CD4-positive, alpha-beta T cell (primary cell): Measurements from ENCODE around the gene PIK3C2B. TPM values are rescaled to one million over a fixed set of nuclear protein-coding genes. Genes with fewer than 3 reads are reported as not detected.

Source experiments
- ATAC-seq: fragments of 200-7000 bp; cut with Tn5 transposase; one replicate; pipeline ENCODE4 v1.10.0; 2022; ENCODE audit warnings: mild to moderate bottlenecking; ENCODE audit not compliant: poor library complexity
- CTCF ChIA-PET: fragments of 350-600 bp; sonication (Branson Sonifier 250); formaldehyde crosslinking; loops from one replicate; lab custom pipeline; 2021; ENCODE audit warnings: antibody characterized with exemption, inconsistent platforms; lab: Charles Lee
- POLR2A ChIA-PET: fragments of 350-600 bp; sonication (Branson Sonifier 250); formaldehyde crosslinking; loops from one replicate; lab custom pipeline; 2021; ENCODE audit warnings: antibody characterized with exemption, inconsistent platforms; lab: Charles Lee
- DNase-seq, 14 experiments: peaks; one replicate each; pipeline ENCODE4 v3.0.0-alpha.2; 2013 to 2020; ENCODE audit warnings: mixed read lengths in 2 of 14
- H3K27ac ChIP-seq, 2 donors: one replicate each; pipeline versions ENCODE4 v1.5.1 to v1.7.0; 2013; ENCODE audit warnings: low read length in 2 of 2, low read depth in 1 of 2, mild to moderate bottlenecking in 1 of 2
- H3K27me3 ChIP-seq, 2 experiments: 1 replicate in 1 of 2; 2 replicates in 1 of 2; pipeline versions ENCODE4 v1.6.1 to v1.7.0; 2013; ENCODE audit warnings: low read length in 2 of 2, control low read depth in 1 of 2, mild to moderate bottlenecking in 1 of 2, moderate library complexity in 1 of 2; ENCODE audit not compliant: insufficient read depth in 2 of 2, control insufficient read depth in 1 of 2
- H3K36me3 ChIP-seq: one replicate; pipeline ENCODE4 v1.6.1; 2013; ENCODE audit warnings: low read length, control low read depth; ENCODE audit not compliant: insufficient read depth
- H3K4me1 ChIP-seq: one replicate; pipeline ENCODE4 v1.6.1; 2013; ENCODE audit warnings: low read length, control low read depth; ENCODE audit not compliant: insufficient read depth
- H3K4me3 ChIP-seq: one replicate; pipeline ENCODE4 v1.5.1; 2013; ENCODE audit warnings: mild to moderate bottlenecking, low read length, moderate library complexity
- H3K9me3 ChIP-seq, 2 experiments: 1 replicate in 1 of 2; 2 replicates in 1 of 2; pipeline versions ENCODE4 v1.6.1 to v1.7.0; 2013; ENCODE audit warnings: low read length in 2 of 2, mild to moderate bottlenecking in 2 of 2, control low read depth in 1 of 2, moderate library complexity in 1 of 2; ENCODE audit not compliant: control insufficient read depth in 1 of 2, insufficient read depth in 1 of 2
- H3K27ac Mint-ChIP-seq: one replicate; pipeline ENCODE4 v1.8.0; 2020; ENCODE audit warnings: mixed read lengths
- H3K27me3 Mint-ChIP-seq: one replicate; pipeline ENCODE4 v1.8.0; 2021; ENCODE audit warnings: mixed read lengths
- H3K36me3 Mint-ChIP-seq: one replicate; pipeline ENCODE4 v1.8.0; 2021; ENCODE audit warnings: low read depth, mixed read lengths
- H3K4me1 Mint-ChIP-seq: one replicate; pipeline ENCODE4 v1.8.0; 2021; ENCODE audit warnings: low read depth, mixed read lengths
- H3K4me3 Mint-ChIP-seq: one replicate; pipeline ENCODE4 v1.8.0; 2020; ENCODE audit warnings: mild to moderate bottlenecking, mixed read lengths
- H3K9me3 Mint-ChIP-seq: one replicate; pipeline ENCODE4 v1.8.0; 2020; ENCODE audit warnings: mixed read lengths
- intact Hi-C, 2 experiments: fragments of 100-400 bp; cut with DNase I in 1 of 2; cut with micrococcal nuclease in 1 of 2; formaldehyde crosslinking; loops; one replicate each; pipeline versions ENCODE4 v1.15.1 to v1.9.0; 2023 to 2025; cut with DNase I, micrococcal nuclease
- total RNA-seq, 174 experiments: library from RNA in 2 of 174; stranded (reverse) in 2 of 174; gene quantifications; one replicate each; pipeline ENCODE4 v1.2.3 and lab custom pipeline; 2021 to 2026
- TF ChIP-seq, protein P1 (sequence below): fragments of 200-600 bp; IDR thresholded peaks from one replicate; pipeline ENCODE4 v1.8.0; 2022; ENCODE audit warnings: antibody characterized with exemption, mild to moderate bottlenecking

The PIK3C2B gene
- total RNA-seq, 2 experiments from 2014 or later, result 25.5 to 27.1 TPM

- Mint-ChIP-seq H3K9me3 (no peaks in the 10 kb centered on the region), H3K27me3 (no peaks in the 10 kb centered on the region), H3K27ac (peak overlapping the region; percentile 87), H3K4me3 (no peak overlapping the region), H3K4me1 (peaks cover 38% of the 10 kb centered on the region), H3K36me3 (peaks cover 60% of the 10 kb centered on the region)
- TF ChIP-seq, protein P1, sequence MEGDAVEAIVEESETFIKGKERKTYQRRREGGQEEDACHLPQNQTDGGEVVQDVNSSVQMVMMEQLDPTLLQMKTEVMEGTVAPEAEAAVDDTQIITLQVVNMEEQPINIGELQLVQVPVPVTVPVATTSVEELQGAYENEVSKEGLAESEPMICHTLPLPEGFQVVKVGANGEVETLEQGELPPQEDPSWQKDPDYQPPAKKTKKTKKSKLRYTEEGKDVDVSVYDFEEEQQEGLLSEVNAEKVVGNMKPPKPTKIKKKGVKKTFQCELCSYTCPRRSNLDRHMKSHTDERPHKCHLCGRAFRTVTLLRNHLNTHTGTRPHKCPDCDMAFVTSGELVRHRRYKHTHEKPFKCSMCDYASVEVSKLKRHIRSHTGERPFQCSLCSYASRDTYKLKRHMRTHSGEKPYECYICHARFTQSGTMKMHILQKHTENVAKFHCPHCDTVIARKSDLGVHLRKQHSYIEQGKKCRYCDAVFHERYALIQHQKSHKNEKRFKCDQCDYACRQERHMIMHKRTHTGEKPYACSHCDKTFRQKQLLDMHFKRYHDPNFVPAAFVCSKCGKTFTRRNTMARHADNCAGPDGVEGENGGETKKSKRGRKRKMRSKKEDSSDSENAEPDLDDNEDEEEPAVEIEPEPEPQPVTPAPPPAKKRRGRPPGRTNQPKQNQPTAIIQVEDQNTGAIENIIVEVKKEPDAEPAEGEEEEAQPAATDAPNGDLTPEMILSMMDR, result no peak
- Histone ChIP-seq H3K36me3 (peaks cover 49% of the 10 kb centered on the region), H3K4me3 (no peak overlapping the region), H3K27ac (no peak overlapping the region), H3K27me3 (no peaks in the 10 kb centered on the region), H3K4me1 (peaks cover 51% of the 10 kb centered on the region), H3K9me3 (no peaks in the 10 kb centered on the region)
- intact Hi-C loops, result no loop called here
- ATAC-seq, result no peak
- no peak for DNase-seq
- ChIA-PET CTCF (interaction anchor here (1.4 kb wide), 1 partner anchor 49 kb away, joined by 3 read pairs; no protein-coding TSS in a partner anchor), POLR2A (interaction anchor here (3.2 kb wide), 1 partner anchor 40 kb away, joined by 28 read pairs; the partner anchor contains the start of gene PIK3C2B)
Measured at GRCh38 chr1:204454476-204454875, 40.1 kb downstream of the PIK3C2B start.

DNA sequence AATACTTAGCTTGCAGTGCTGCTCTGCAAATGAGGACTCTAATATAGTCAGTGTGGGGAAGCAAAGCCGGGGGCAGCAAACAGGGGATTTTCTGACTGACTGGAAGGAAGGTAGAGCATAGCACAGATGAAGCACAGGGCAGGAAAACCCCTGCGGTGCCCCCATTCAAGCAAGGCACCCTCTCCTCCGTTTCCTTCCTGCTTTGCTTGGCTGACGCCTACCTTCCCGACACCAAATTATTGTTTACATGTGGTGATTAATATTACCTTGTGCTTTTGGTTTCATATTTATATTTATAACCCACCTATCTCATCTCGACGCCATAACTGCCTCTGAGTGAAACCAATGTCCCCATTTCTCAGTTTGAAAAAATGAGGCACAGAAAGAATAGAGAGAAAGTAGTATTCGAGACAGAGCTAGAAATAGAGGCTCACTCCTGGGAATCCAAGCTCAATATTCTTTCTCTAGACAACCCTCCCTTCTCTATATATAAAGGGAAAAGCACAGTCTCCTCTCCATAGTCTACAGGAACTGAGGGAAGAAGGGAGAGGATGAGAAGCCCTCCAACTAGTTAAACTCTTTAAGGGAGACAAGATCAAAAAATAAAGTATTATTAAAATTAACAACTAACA lies 41.3 kb downstream of the PIK3C2B start:
- ATAC-seq, result peak; percentile 98
- Mint-ChIP-seq H3K36me3 (peaks cover 66% of the 10 kb centered on the region), H3K9me3 (no peaks in the 10 kb centered on the region), H3K4me3 (peak overlapping the region; percentile 17), H3K27me3 (no peaks in the 10 kb centered on the region), H3K27ac (peak overlapping the region; percentile 87), H3K4me1 (peaks cover 43% of the 10 kb centered on the region)
- ChIA-PET CTCF (interaction anchor here (0.7 to 1.8 kb wide), 5 partner anchors 22 to 362 kb away, joined by 3 to 11 read pairs (median 7); partner anchors contain the start of gene PIK3C2B), POLR2A (interaction anchor here (0.6 to 3.2 kb wide), 4 partner anchors 42 to 92 kb away, joined by 3 to 28 read pairs (median 6); partner anchors contain the start of gene PIK3C2B)
- no peaks in the 10 kb centered on the region for H3K27me3 ChIP-seq
- H3K36me3 ChIP-seq, result peaks cover 41% of the 10 kb centered on the region
- peaks cover 57% of the 10 kb centered on the region for H3K4me1 ChIP-seq
- no peak overlapping the region for H3K4me3 ChIP-seq
- peak overlapping the region; percentile 67 to 80 for H3K27ac ChIP-seq
- peak; percentile 40 to 93 (median 66) for DNase-seq
- TF ChIP-seq, protein P1, result no peak
- intact Hi-C loops, result loop anchor here in 1 of 2 experiments (1.0 kb wide), 1 partner anchor 41 kb away; no protein-coding TSS in a partner anchor
- no peaks in the 10 kb centered on the region for H3K9me3 ChIP-seq

GRCh38 chr1:204451352-204452124 lies 43.1 kb downstream of the PIK3C2B start:
- H3K4me1 ChIP-seq, result peaks cover 62% of the 10 kb centered on the region

More at GRCh38 chr1:204451352-204452124, 43.1 kb downstream of the PIK3C2B start:
- Histone ChIP-seq H3K27ac (peak overlapping the region in 1 of 2 donors; percentile 80), H3K27me3 (no peaks in the 10 kb centered on the region), H3K4me3 (no peak overlapping the region), H3K36me3 (peaks cover 38% of the 10 kb centered on the region), H3K9me3 (no peaks in the 10 kb centered on the region)
- DNase-seq (no peak), ATAC-seq (no peak)
- Mint-ChIP-seq H3K36me3 (peaks cover 63% of the 10 kb centered on the region), H3K9me3 (no peaks in the 10 kb centered on the region), H3K27ac (peak overlapping the region; percentile 57), H3K4me3 (no peak overlapping the region), H3K27me3 (no peaks in the 10 kb centered on the region), H3K4me1 (peaks cover 41% of the 10 kb centered on the region)
- CTCF ChIA-PET, result interaction anchor here (0.7 to 9.7 kb wide), 2 partner anchors 51 to 356 kb away, joined by 3 to 218 read pairs; no protein-coding TSS in a partner anchor
- POLR2A ChIA-PET, result interaction anchor here (2.1 to 3.2 kb wide), 3 partner anchors 42 to 55 kb away, joined by 7 to 28 read pairs (median 13); partner anchors contain the start of gene PIK3C2B
- TF ChIP-seq, protein P1, result no peak
- intact Hi-C loops, result no loop called here
